ENCODE measurements around the gene MYO9A.

GRCh38 chr15:71790081-71790480 is 327.9 kb downstream of the MYO9A start:
- no peak for TF ChIP-seq EZH2 (IDR thresholded peaks at IDR 0.05)
- no peak for TF ChIP-seq CTCF (IDR thresholded peaks at IDR 0.05)

All from neural progenitor cell (in vitro differentiated cells).